ENCODE measurements around the gene SELENOS.

SELENOS gene

GRCh38 chr15:101273534-101273933 is 3.8 kb downstream of the SELENOS start:
- H3K4me2 ChIP-seq (ENCODE audit: low read depth, low read length): no peak overlapping the region
- no peak overlapping the region for H3K9ac ChIP-seq (ENCODE audit: low read length)
- no peaks in the 10 kb centered on the region for H4K20me1 ChIP-seq (ENCODE audit: insufficient read depth, low read length)
- H3K9me3 ChIP-seq (replicated peaks; ENCODE audit: insufficient read depth, low read length): no peaks in the 10 kb centered on the region
- TF ChIP-seq EZH2phosphoT487 (IDR thresholded peaks at IDR 0.05; ENCODE audit: low read length): no peak
- no peak for TF ChIP-seq CTCF (IDR thresholded peaks at IDR 0.05; ENCODE audit: low read length)
- TF ChIP-seq EZH2 (optimal IDR thresholded peaks at IDR 0.05; ENCODE audit: low read depth, low read length): no peak
- no peaks in the 10 kb centered on the region for H3K9me2 ChIP-seq (replicated peaks; ENCODE audit: insufficient read depth, low read length)
- no peak overlapping the region for H3K4me3 ChIP-seq (ENCODE audit: low read length)
- H3K27me3 ChIP-seq (replicated peaks; ENCODE audit: insufficient read depth, low read length): no peaks in the 10 kb centered on the region
- peaks cover 38% of the 10 kb centered on the region for H3K36me3 ChIP-seq (replicated peaks; ENCODE audit: insufficient read depth, low read length)
- peaks cover 49% of the 10 kb centered on the region for H3K79me2 ChIP-seq (ENCODE audit: low read length)
- H3F3A ChIP-seq (ENCODE audit: insufficient read depth, low read length): peaks cover 38% of the 10 kb centered on the region
- H2AFZ ChIP-seq (ENCODE audit: low read length): no peak overlapping the region
- H3K4me1 ChIP-seq (ENCODE audit: low read length): peaks cover 13% of the 10 kb centered on the region
- no peak overlapping the region for H3K27ac ChIP-seq (ENCODE audit: low read length)
- no peak for DNase-seq

GRCh38 chr15:101272584-101272983 is 4.7 kb downstream of the SELENOS start:
- no peak overlapping the region for H3K9ac ChIP-seq (ENCODE audit: low read length)
- TF ChIP-seq EZH2 (optimal IDR thresholded peaks at IDR 0.05; ENCODE audit: low read depth, low read length) (no peak), CTCF (IDR thresholded peaks at IDR 0.05; ENCODE audit: low read length) (no peak), EZH2phosphoT487 (IDR thresholded peaks at IDR 0.05; ENCODE audit: low read length) (no peak)
- H3K36me3 ChIP-seq (replicated peaks; ENCODE audit: insufficient read depth, low read length): peaks cover 38% of the 10 kb centered on the region
- no peak overlapping the region for H3K4me3 ChIP-seq (ENCODE audit: low read length)
- no peaks in the 10 kb centered on the region for H4K20me1 ChIP-seq (ENCODE audit: insufficient read depth, low read length)
- no peak overlapping the region for H2AFZ ChIP-seq (ENCODE audit: low read length)
- H3K79me2 ChIP-seq (ENCODE audit: low read length): peaks cover 49% of the 10 kb centered on the region
- H3K4me1 ChIP-seq (ENCODE audit: low read length): peaks cover 13% of the 10 kb centered on the region
- no peaks in the 10 kb centered on the region for H3K9me2 ChIP-seq (replicated peaks; ENCODE audit: insufficient read depth, low read length)
- no peaks in the 10 kb centered on the region for H3K9me3 ChIP-seq (replicated peaks; ENCODE audit: insufficient read depth, low read length)
- H3K27ac ChIP-seq (ENCODE audit: low read length): no peak overlapping the region
- H3K4me2 ChIP-seq (ENCODE audit: low read depth, low read length): no peak overlapping the region
- H3K27me3 ChIP-seq (replicated peaks; ENCODE audit: insufficient read depth, low read length): no peaks in the 10 kb centered on the region
- peaks cover 37% of the 10 kb centered on the region for H3F3A ChIP-seq (ENCODE audit: insufficient read depth, low read length)
- DNase-seq: no peak

- Histone ChIP-seq H3K27ac (ENCODE audit: low read length) (no peak overlapping the region), H2AFZ (ENCODE audit: low read length) (no peak overlapping the region), H3F3A (ENCODE audit: insufficient read depth, low read length) (peaks cover 29% of the 10 kb centered on the region), H3K36me3 (replicated peaks; ENCODE audit: insufficient read depth, low read length) (peaks cover 35% of the 10 kb centered on the region), H3K9ac (ENCODE audit: low read length) (no peak overlapping the region), H3K9me3 (replicated peaks; ENCODE audit: insufficient read depth, low read length) (no peaks in the 10 kb centered on the region), H3K4me3 (ENCODE audit: low read length) (no peak overlapping the region), H3K4me1 (ENCODE audit: low read length) (peaks cover 21% of the 10 kb centered on the region), H3K9me2 (replicated peaks; ENCODE audit: insufficient read depth, low read length) (no peaks in the 10 kb centered on the region), H3K79me2 (ENCODE audit: low read length) (peaks cover 24% of the 10 kb centered on the region), H4K20me1 (ENCODE audit: insufficient read depth, low read length) (no peaks in the 10 kb centered on the region), H3K4me2 (ENCODE audit: low read depth, low read length) (no peak overlapping the region), H3K27me3 (replicated peaks; ENCODE audit: insufficient read depth, low read length) (no peaks in the 10 kb centered on the region)
- TF ChIP-seq EZH2phosphoT487 (IDR thresholded peaks at IDR 0.05; ENCODE audit: low read length): no peak
- peak; percentile 33 for TF ChIP-seq CTCF (IDR thresholded peaks at IDR 0.05; ENCODE audit: low read length)
- no peak for TF ChIP-seq EZH2 (optimal IDR thresholded peaks at IDR 0.05; ENCODE audit: low read depth, low read length)
- DNase-seq: no peak
Observed at GRCh38 chr15:101269479-101270223, 7.6 kb downstream of the SELENOS start.
